Mesenchymal stem cell (in vitro differentiated cells and primary cell): ENCODE measurements around the gene TUBA8.

ENCODE experiments used
- DNase-seq: peaks from one replicate; pipeline ENCODE4 v3.0.0-alpha.2; 2013
- H2AFZ ChIP-seq: one replicate; pipeline ENCODE4 v1.6.1; 2013; ENCODE audit warnings: low read depth, mild to moderate bottlenecking, control low read depth, inconsistent platforms, low read length, moderate library complexity
- H2AK5ac ChIP-seq: 2 replicates; pipeline ENCODE4 v1.6.1; 2013; ENCODE audit warnings: low read length, moderate library complexity, mild to moderate bottlenecking, inconsistent platforms; ENCODE audit not compliant: severe bottlenecking
- H2BK120ac ChIP-seq: one replicate; pipeline ENCODE4 v1.6.1; 2013; ENCODE audit warnings: low read depth, mild to moderate bottlenecking, inconsistent platforms, low read length, moderate library complexity
- H2BK12ac ChIP-seq, 2 experiments: one replicate each; pipeline ENCODE4 v1.6.1; 2013; ENCODE audit warnings: inconsistent platforms in 2 of 2, low read length in 2 of 2, mild to moderate bottlenecking in 2 of 2, moderate library complexity in 2 of 2, control low read depth in 1 of 2
- H2BK15ac ChIP-seq: one replicate; pipeline ENCODE4 v1.6.1; 2013; ENCODE audit warnings: mild to moderate bottlenecking, low read depth, inconsistent platforms; ENCODE audit not compliant: poor library complexity, severe bottlenecking
- H2BK5ac ChIP-seq: 2 replicates; pipeline ENCODE4 v1.6.1; 2013; ENCODE audit warnings: low read depth, mild to moderate bottlenecking, low read length, control low read depth, inconsistent platforms; ENCODE audit not compliant: poor library complexity, severe bottlenecking
- H3K14ac ChIP-seq, 2 experiments: one replicate each; pipeline ENCODE4 v1.6.1; 2013; ENCODE audit warnings: inconsistent platforms in 2 of 2, low read length in 2 of 2, control low read depth in 1 of 2, mild to moderate bottlenecking in 1 of 2, moderate library complexity in 1 of 2
- H3K18ac ChIP-seq, 2 experiments: one replicate each; pipeline ENCODE4 v1.6.1; 2013; ENCODE audit warnings: inconsistent platforms in 2 of 2, low read length in 2 of 2, control low read depth in 1 of 2, low read depth in 1 of 2, mild to moderate bottlenecking in 1 of 2
- H3K23ac ChIP-seq, 2 experiments: one replicate each; pipeline ENCODE4 v1.6.1; 2013; ENCODE audit warnings: inconsistent platforms in 2 of 2, low read length in 2 of 2, mild to moderate bottlenecking in 2 of 2, moderate library complexity in 2 of 2, control low read depth in 1 of 2
- H3K27ac ChIP-seq: 2 replicates; pipeline ENCODE4 v1.5.1; 2013; ENCODE audit warnings: mild to moderate bottlenecking, moderate library complexity, low read length, control low read depth, inconsistent platforms; ENCODE audit not compliant: poor library complexity, severe bottlenecking
- H3K27me3 ChIP-seq, 2 experiments: 2 replicates each; pipeline versions ENCODE4 v1.6.1 to v1.7.0; 2013; ENCODE audit warnings: low read length in 2 of 2, mild to moderate bottlenecking in 2 of 2, moderate library complexity in 2 of 2, control low read depth in 1 of 2, inconsistent platforms in 1 of 2; ENCODE audit not compliant: control insufficient read depth in 1 of 2, insufficient read depth in 1 of 2
- H3K36me3 ChIP-seq, 2 experiments: 2 replicates each; pipeline versions ENCODE4 v1.6.1 to v1.7.0; 2013; ENCODE audit warnings: low read length in 2 of 2, control low read depth in 1 of 2, inconsistent platforms in 1 of 2, low read depth in 1 of 2, mild to moderate bottlenecking in 1 of 2; ENCODE audit not compliant: insufficient read depth in 2 of 2, control insufficient read depth in 1 of 2
- H3K4ac ChIP-seq, 2 experiments: one replicate each; pipeline ENCODE4 v1.6.1; 2013; ENCODE audit warnings: inconsistent platforms in 2 of 2, low read length in 2 of 2, mild to moderate bottlenecking in 2 of 2, moderate library complexity in 2 of 2, control low read depth in 1 of 2, low read depth in 1 of 2
- H3K4me1 ChIP-seq: 2 replicates; pipeline ENCODE4 v1.6.1; 2013; ENCODE audit warnings: low read depth, low read length, control low read depth; ENCODE audit not compliant: control insufficient read depth, insufficient read depth
- H3K4me2 ChIP-seq: 2 replicates; pipeline ENCODE4 v1.6.1; 2013; ENCODE audit warnings: low read length, mild to moderate bottlenecking, inconsistent platforms; ENCODE audit not compliant: poor library complexity, severe bottlenecking
- H3K4me3 ChIP-seq, 2 experiments: 2 replicates each; pipeline versions ENCODE4 v1.5.1 to v1.7.0; 2013; ENCODE audit warnings: low read length in 2 of 2, mild to moderate bottlenecking in 2 of 2, control low read depth in 1 of 2, low read depth in 1 of 2; ENCODE audit not compliant: insufficient read depth in 1 of 2
- H3K79me1 ChIP-seq: replicated peaks from 2 replicates; pipeline ENCODE4 v1.6.1; 2013; ENCODE audit warnings: mild to moderate bottlenecking, control low read depth, low read length, inconsistent platforms; ENCODE audit not compliant: poor library complexity, severe bottlenecking
- H3K9ac ChIP-seq: 2 replicates; pipeline ENCODE4 v1.7.0; 2013; ENCODE audit warnings: mild to moderate bottlenecking, low read length, moderate library complexity
- H3K9me3 ChIP-seq: 2 replicates; pipeline ENCODE4 v1.7.0; 2013; ENCODE audit warnings: mild to moderate bottlenecking, low read length; ENCODE audit not compliant: control insufficient read depth
- H4K8ac ChIP-seq: one replicate; pipeline ENCODE4 v1.6.1; 2013; ENCODE audit warnings: inconsistent platforms, mild to moderate bottlenecking, low read length, moderate library complexity
- H4K91ac ChIP-seq: one replicate; pipeline ENCODE4 v1.6.1; 2013; ENCODE audit warnings: mild to moderate bottlenecking, low read length, inconsistent platforms
- WGBS: methylation state at CpG from one replicate; pipeline ENCODE4 v1.1.7; 2013; ENCODE audit warnings: mixed read lengths; 5-methylcytosine and 5-hydroxymethylcytosine counted together

Gene TUBA8

GRCh38 chr22:18067548-18068341 lies 42.9 kb upstream of the TUBA8 start:
- Histone ChIP-seq H3K36me3 (no peaks in the 10 kb centered on the region), H3K9me3 (no peaks in the 10 kb centered on the region), H3K4me2 (no peak overlapping the region), H2BK15ac (no peak overlapping the region), H2AFZ (no peak overlapping the region), H3K9ac (peak overlapping the region; percentile 58), H4K8ac (no peak overlapping the region), H2BK5ac (peak overlapping the region; percentile 70), H2BK12ac (peak overlapping the region in 1 of 2 experiments; percentile 2), H3K27ac (peak overlapping the region; percentile 77), H3K4me3 (no peak overlapping the region), H3K79me1 (no peaks in the 10 kb centered on the region), H3K27me3 (peaks cover 0 to 4% of the 10 kb centered on the region in 2 experiments), H2BK120ac (no peak overlapping the region), H3K4ac (no peak overlapping the region), H3K4me1 (peaks cover 40% of the 10 kb centered on the region), H3K23ac (no peak overlapping the region), H2AK5ac (peak overlapping the region; percentile 90), H3K14ac (no peak overlapping the region), H3K18ac (no peak overlapping the region), H4K91ac (no peak overlapping the region)
- no peak for DNase-seq
- 78% methylated on average over 13 of the region's 14 CpGs for WGBS

GRCh38 chr22:18068381-18068988 lies 42.1 kb upstream of the TUBA8 start:
- Histone ChIP-seq H2BK12ac (no peak overlapping the region), H3K79me1 (no peaks in the 10 kb centered on the region), H2BK5ac (peak overlapping the region; percentile 33), H3K9ac (peak overlapping the region; percentile 58), H4K91ac (no peak overlapping the region), H2BK15ac (no peak overlapping the region), H2AFZ (no peak overlapping the region), H3K18ac (no peak overlapping the region), H3K4me3 (no peak overlapping the region), H4K8ac (no peak overlapping the region), H2AK5ac (peak overlapping the region; percentile 78), H3K36me3 (no peaks in the 10 kb centered on the region), H3K4ac (no peak overlapping the region), H3K27ac (peak overlapping the region; percentile 78), H3K23ac (no peak overlapping the region), H3K9me3 (no peaks in the 10 kb centered on the region), H3K14ac (no peak overlapping the region), H3K27me3 (peaks cover 0 to 4% of the 10 kb centered on the region in 2 experiments), H3K4me1 (peaks cover 34% of the 10 kb centered on the region), H2BK120ac (no peak overlapping the region), H3K4me2 (no peak overlapping the region)
- WGBS, result 57% methylated on average over 3 of the region's 3 CpGs
- DNase-seq, result no peak

DNA sequence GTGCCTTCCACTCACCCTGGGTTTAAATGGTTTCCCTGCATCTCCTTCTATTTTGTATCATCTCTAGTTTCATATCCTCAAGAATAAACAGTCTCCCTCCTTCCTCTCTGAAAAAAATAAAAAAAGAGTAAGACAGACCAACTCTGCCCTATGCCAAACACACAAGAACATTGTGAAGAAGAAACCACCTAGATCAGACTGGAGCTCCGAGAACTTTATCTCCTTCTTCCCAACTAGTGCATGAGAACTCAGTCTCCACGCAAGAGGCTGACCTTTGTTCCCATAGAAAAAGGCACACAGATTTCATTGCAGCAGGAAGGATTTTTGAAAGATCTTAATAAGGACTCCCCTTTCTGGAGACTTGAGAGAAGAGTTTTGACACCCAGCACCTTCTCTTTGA lies 41.6 kb upstream of the TUBA8 start:
- Histone ChIP-seq H3K9me3 (no peaks in the 10 kb centered on the region), H3K36me3 (no peaks in the 10 kb centered on the region), H3K14ac (no peak overlapping the region), H3K9ac (peak overlapping the region; percentile 58), H3K79me1 (no peaks in the 10 kb centered on the region), H3K23ac (no peak overlapping the region), H3K4me1 (peaks cover 31% of the 10 kb centered on the region), H2BK5ac (no peak overlapping the region), H2AFZ (no peak overlapping the region), H3K18ac (no peak overlapping the region), H2BK12ac (no peak overlapping the region), H3K4me3 (no peak overlapping the region), H2AK5ac (peak overlapping the region; percentile 60), H3K4ac (no peak overlapping the region), H2BK120ac (no peak overlapping the region), H2BK15ac (no peak overlapping the region), H4K8ac (no peak overlapping the region), H3K27ac (peak overlapping the region; percentile 78), H3K27me3 (peaks cover 0 to 4% of the 10 kb centered on the region in 2 experiments), H3K4me2 (no peak overlapping the region), H4K91ac (no peak overlapping the region)
- no peak for DNase-seq
- WGBS, result 96% methylated on average over 2 of the region's 2 CpGs

DNA sequence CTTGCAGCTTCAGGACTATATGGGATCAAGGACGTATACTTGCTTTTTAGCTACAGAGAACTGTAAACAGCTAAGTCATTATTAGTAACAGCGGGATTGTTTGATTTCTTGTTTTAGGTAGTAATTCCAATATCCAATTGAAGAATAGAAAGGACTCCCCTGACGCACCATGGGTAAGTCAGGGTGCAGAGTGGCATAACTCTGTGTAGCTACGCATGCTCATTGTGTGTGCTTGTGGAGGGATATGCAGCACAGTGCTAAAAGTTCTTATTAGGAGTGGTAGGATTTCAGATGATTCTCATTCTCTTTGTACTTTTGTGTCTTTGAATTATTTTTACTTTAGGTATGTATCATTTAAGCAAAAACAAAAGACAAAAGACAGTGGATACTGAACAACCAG lies 40.6 kb upstream of the TUBA8 start:
- H2BK12ac ChIP-seq, result no peak overlapping the region
- H4K8ac ChIP-seq, result no peak overlapping the region
- H3K14ac ChIP-seq, result no peak overlapping the region
- no peak overlapping the region for H2AK5ac ChIP-seq
- H2BK120ac ChIP-seq, result no peak overlapping the region
- no peak overlapping the region for H2BK5ac ChIP-seq
- no peak overlapping the region for H2BK15ac ChIP-seq
- no peaks in the 10 kb centered on the region for H3K9me3 ChIP-seq
- H3K36me3 ChIP-seq, result no peaks in the 10 kb centered on the region
- H3K79me1 ChIP-seq, result no peaks in the 10 kb centered on the region
- H2AFZ ChIP-seq, result no peak overlapping the region
- DNase-seq, result no peak
- H3K4me3 ChIP-seq, result no peak overlapping the region
- no peak overlapping the region for H4K91ac ChIP-seq
- H3K4ac ChIP-seq, result no peak overlapping the region
- no peak overlapping the region for H3K23ac ChIP-seq
- H3K4me1 ChIP-seq, result peaks cover 24% of the 10 kb centered on the region
- no peak overlapping the region for H3K27ac ChIP-seq
- H3K4me2 ChIP-seq, result no peak overlapping the region
- H3K9ac ChIP-seq, result no peak overlapping the region
- no peak overlapping the region for H3K18ac ChIP-seq
- 95% methylated on average over 4 of the region's 4 CpGs for WGBS
- H3K27me3 ChIP-seq, result peaks cover 0 to 4% of the 10 kb centered on the region in 2 experiments
